Prostate gland (tissue), 2 donors: ENCODE results near the gene TSEN54.

Experiments used
- POLR2A ChIP-seq: fragments of 450-650 bp; IDR thresholded peaks from one replicate; pipeline ENCODE4 v1.6.1; 2016; ENCODE audit warnings: antibody characterized with exemption, mild to moderate bottlenecking
- POLR2AphosphoS5 ChIP-seq: sonication (generic); formaldehyde crosslinking; IDR thresholded peaks from one replicate; pipeline ENCODE4 v1.6.1; 2017; ENCODE audit warnings: antibody characterized with exemption
- TF ChIP-seq, protein P1 (sequence below), 4 experiments: fragments of 200-600 bp in 2 of 4; fragments of 450-650 bp in 2 of 4; sonication (generic) in 2 of 4; IDR thresholded peaks; 1 replicate in 3 of 4; 2 replicates in 1 of 4; pipeline ENCODE4 v1.5.1; 2016 to 2019; ENCODE audit warnings: antibody characterized with exemption in 4 of 4, mild to moderate bottlenecking in 2 of 4, moderate library complexity in 2 of 4

DNA sequence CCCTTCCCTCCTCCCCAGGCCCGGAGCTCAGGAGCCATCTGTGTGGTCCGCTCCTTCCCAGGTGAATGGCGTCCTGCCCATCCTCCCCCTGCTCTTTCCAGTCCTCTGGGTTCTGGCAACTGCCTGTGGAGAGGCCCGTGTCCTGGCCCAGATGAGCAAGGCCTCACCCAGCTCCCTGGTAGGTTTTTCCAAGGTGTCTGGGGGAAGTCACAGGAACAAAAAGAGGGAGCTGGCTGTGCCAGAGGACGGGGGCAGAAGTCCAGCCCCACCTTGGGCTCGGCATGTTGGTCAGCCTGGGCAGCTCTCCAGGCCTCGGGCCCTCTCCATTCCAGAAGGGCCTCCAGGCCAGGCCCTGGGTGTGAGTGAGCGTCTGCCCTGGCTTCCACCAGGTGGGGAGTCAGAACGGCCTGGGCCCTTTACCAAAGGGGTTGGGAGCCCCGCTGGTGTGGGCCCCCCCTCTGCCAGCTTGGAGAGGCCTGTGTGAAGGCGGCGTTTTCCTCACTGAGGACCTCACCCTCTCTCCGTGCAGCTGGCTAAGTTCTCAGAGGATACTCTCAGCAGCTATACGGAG lies 26.1 kb upstream of the TSEN54 start:
- TF ChIP-seq, protein P1, sequence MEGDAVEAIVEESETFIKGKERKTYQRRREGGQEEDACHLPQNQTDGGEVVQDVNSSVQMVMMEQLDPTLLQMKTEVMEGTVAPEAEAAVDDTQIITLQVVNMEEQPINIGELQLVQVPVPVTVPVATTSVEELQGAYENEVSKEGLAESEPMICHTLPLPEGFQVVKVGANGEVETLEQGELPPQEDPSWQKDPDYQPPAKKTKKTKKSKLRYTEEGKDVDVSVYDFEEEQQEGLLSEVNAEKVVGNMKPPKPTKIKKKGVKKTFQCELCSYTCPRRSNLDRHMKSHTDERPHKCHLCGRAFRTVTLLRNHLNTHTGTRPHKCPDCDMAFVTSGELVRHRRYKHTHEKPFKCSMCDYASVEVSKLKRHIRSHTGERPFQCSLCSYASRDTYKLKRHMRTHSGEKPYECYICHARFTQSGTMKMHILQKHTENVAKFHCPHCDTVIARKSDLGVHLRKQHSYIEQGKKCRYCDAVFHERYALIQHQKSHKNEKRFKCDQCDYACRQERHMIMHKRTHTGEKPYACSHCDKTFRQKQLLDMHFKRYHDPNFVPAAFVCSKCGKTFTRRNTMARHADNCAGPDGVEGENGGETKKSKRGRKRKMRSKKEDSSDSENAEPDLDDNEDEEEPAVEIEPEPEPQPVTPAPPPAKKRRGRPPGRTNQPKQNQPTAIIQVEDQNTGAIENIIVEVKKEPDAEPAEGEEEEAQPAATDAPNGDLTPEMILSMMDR (IDR thresholded peaks at IDR 0.05), result no peak
- TF ChIP-seq POLR2AphosphoS5, result no peak
- TF ChIP-seq POLR2A, result no peak
